H1 (cell line): ENCODE measurements around the gene U2AF1L4. TPM values are rescaled to one million over a fixed set of nuclear protein-coding genes. Genes with fewer than 3 reads are reported as not detected.

Experiments
- CREB1 ChIP-seq: IDR thresholded peaks from 2 replicates; pipeline ENCODE4 v1.6.1; 2012; ENCODE audit warnings: inconsistent platforms
- HDAC6 ChIP-seq: IDR thresholded peaks from one replicate; pipeline ENCODE4 v1.7.1; 2012; ENCODE audit warnings: low read depth, mild to moderate bottlenecking, inconsistent platforms, low read length, moderate library complexity
- SP1 ChIP-seq: IDR thresholded peaks from 2 replicates; pipeline ENCODE4 v1.6.1; 2011; ENCODE audit warnings: low read depth, low read length
- SP4 ChIP-seq: IDR thresholded peaks from 2 replicates; pipeline ENCODE4 v1.6.1; 2012; ENCODE audit warnings: low read length, inconsistent platforms
- SUZ12 ChIP-seq: fragments of 200-600 bp; sonication (generic); IDR thresholded peaks from 2 replicates; pipeline ENCODE4 v1.6.1; 2012; ENCODE audit warnings: mild to moderate bottlenecking, inconsistent platforms, low read length, moderate library complexity, mixed read lengths
- polyA plus RNA-seq, 7 experiments: library from polyadenylated mRNA; depleted of rRNA in 3 of 7; stranded (reverse) in 5 of 7; unstranded in 2 of 7; fragments of >200 nt in 5 of 7; fragments of 200-250 nt in 2 of 7; gene quantifications; 1 replicate in 5 of 7; 2 replicates in 1 of 7; 4 replicates in 1 of 7; pipeline versions ENCODE4 v1.2.1 to v1.2.3, GENCODE V29; 2011 to 2013; ENCODE audit warnings: missing spikeins in 2 of 7, mixed read lengths in 2 of 7
- total RNA-seq: library from RNA; stranded (reverse); fragmentation: NEBNext Ultra II Directional; extraction: Animal tissue kit (Norgen Biotek cat#: 25700); gene quantifications from 2 replicates; pipeline ENCODE4 v1.2.1, GENCODE V29; 2021
- TF ChIP-seq, protein P1 (sequence below): fragments of 300-600 bp; sonication (generic); IDR thresholded peaks from 2 replicates; pipeline ENCODE4 v1.7.1; 2012; ENCODE audit warnings: low read length, moderate library complexity, mild to moderate bottlenecking, inconsistent platforms; ENCODE audit not compliant: insufficient replicate concordance

The U2AF1L4 gene
- total and polyA plus RNA-seq, 2 of the 8 experiments (the other 6 are each of a cell fraction or from before 2014, with no cell fraction given), result 15.1 to 32.7 TPM

DNA sequence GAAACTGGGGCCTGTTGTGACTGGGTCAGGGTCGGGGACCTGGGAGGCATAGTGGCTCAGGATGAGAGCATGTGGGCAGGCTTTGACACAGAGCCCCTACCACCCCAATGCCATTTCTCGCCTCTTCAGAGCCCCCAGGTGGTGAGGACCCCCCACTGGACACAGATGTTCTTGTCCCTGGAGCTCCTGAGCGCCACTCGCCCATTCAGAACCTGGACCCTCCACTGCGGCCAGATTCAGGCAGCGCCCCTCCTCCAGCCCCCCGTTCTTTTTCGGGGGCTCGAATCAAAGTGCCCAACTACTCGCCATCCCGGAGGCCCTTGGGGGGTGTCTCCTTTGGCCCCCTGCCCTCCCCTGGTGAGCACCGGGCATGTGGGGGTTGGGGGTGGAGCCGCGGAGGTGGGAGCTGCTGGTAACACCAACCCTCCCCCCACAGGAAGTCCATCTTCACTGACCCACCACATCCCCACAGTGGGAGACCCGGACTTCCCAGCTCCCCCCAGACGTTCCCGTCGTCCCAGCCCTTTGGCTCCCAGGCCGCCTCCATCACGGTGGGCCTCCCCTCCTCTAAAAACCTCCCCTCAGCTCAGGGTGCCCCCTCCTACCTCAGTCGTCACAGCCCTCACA is 13.3 kb downstream of the U2AF1L4 start (continued):
- TF ChIP-seq SUZ12 (no peak), CREB1 (no peak), SP4 (no peak), SP1 (no peak), HDAC6 (no peak)
- TF ChIP-seq, protein P1, sequence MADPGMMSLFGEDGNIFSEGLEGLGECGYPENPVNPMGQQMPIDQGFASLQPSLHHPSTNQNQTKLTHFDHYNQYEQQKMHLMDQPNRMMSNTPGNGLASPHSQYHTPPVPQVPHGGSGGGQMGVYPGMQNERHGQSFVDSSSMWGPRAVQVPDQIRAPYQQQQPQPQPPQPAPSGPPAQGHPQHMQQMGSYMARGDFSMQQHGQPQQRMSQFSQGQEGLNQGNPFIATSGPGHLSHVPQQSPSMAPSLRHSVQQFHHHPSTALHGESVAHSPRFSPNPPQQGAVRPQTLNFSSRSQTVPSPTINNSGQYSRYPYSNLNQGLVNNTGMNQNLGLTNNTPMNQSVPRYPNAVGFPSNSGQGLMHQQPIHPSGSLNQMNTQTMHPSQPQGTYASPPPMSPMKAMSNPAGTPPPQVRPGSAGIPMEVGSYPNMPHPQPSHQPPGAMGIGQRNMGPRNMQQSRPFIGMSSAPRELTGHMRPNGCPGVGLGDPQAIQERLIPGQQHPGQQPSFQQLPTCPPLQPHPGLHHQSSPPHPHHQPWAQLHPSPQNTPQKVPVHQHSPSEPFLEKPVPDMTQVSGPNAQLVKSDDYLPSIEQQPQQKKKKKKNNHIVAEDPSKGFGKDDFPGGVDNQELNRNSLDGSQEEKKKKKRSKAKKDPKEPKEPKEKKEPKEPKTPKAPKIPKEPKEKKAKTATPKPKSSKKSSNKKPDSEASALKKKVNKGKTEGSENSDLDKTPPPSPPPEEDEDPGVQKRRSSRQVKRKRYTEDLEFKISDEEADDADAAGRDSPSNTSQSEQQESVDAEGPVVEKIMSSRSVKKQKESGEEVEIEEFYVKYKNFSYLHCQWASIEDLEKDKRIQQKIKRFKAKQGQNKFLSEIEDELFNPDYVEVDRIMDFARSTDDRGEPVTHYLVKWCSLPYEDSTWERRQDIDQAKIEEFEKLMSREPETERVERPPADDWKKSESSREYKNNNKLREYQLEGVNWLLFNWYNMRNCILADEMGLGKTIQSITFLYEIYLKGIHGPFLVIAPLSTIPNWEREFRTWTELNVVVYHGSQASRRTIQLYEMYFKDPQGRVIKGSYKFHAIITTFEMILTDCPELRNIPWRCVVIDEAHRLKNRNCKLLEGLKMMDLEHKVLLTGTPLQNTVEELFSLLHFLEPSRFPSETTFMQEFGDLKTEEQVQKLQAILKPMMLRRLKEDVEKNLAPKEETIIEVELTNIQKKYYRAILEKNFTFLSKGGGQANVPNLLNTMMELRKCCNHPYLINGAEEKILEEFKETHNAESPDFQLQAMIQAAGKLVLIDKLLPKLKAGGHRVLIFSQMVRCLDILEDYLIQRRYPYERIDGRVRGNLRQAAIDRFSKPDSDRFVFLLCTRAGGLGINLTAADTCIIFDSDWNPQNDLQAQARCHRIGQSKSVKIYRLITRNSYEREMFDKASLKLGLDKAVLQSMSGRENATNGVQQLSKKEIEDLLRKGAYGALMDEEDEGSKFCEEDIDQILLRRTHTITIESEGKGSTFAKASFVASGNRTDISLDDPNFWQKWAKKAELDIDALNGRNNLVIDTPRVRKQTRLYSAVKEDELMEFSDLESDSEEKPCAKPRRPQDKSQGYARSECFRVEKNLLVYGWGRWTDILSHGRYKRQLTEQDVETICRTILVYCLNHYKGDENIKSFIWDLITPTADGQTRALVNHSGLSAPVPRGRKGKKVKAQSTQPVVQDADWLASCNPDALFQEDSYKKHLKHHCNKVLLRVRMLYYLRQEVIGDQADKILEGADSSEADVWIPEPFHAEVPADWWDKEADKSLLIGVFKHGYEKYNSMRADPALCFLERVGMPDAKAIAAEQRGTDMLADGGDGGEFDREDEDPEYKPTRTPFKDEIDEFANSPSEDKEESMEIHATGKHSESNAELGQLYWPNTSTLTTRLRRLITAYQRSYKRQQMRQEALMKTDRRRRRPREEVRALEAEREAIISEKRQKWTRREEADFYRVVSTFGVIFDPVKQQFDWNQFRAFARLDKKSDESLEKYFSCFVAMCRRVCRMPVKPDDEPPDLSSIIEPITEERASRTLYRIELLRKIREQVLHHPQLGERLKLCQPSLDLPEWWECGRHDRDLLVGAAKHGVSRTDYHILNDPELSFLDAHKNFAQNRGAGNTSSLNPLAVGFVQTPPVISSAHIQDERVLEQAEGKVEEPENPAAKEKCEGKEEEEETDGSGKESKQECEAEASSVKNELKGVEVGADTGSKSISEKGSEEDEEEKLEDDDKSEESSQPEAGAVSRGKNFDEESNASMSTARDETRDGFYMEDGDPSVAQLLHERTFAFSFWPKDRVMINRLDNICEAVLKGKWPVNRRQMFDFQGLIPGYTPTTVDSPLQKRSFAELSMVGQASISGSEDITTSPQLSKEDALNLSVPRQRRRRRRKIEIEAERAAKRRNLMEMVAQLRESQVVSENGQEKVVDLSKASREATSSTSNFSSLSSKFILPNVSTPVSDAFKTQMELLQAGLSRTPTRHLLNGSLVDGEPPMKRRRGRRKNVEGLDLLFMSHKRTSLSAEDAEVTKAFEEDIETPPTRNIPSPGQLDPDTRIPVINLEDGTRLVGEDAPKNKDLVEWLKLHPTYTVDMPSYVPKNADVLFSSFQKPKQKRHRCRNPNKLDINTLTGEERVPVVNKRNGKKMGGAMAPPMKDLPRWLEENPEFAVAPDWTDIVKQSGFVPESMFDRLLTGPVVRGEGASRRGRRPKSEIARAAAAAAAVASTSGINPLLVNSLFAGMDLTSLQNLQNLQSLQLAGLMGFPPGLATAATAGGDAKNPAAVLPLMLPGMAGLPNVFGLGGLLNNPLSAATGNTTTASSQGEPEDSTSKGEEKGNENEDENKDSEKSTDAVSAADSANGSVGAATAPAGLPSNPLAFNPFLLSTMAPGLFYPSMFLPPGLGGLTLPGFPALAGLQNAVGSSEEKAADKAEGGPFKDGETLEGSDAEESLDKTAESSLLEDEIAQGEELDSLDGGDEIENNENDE, result no peak
- TF ChIP-seq, all 59 proteins: peak for 0
